Measurements from ENCODE around the gene ASB18.

GRCh38 chr2:236167297-236168109, 96.7 kb downstream of the ASB18 start:
- TF ChIP-seq CTCF (IDR thresholded peaks at IDR 0.05; ENCODE audit: poor library complexity) = peak; percentile 43
- TF ChIP-seq EZH2 (IDR thresholded peaks at IDR 0.05; ENCODE audit: borderline replicate concordance) = peak; percentile 51
